KMS-11 (cell line): ENCODE data around the gene IER2.

Experiments
- H2AFZ ChIP-seq: fragments of 200-600 bp; sonication (generic); 2 replicates; pipeline ENCODE4 v1.6.1; 2016; ENCODE audit warnings: antibody characterized with exemption, mixed run types, low read depth
- H3K27ac ChIP-seq: fragments of 200-600 bp; sonication (generic); 2 replicates; pipeline ENCODE4 v1.6.1; 2016; ENCODE audit warnings: mild to moderate bottlenecking, mixed run types
- H3K27me3 ChIP-seq: fragments of 200-600 bp; sonication (generic); 2 replicates; pipeline ENCODE4 v1.6.1; 2017; ENCODE audit warnings: mild to moderate bottlenecking, low read depth, mixed run types, moderate library complexity; ENCODE audit not compliant: insufficient read depth
- H3K36me3 ChIP-seq: fragments of 200-600 bp; sonication (generic); 2 replicates; pipeline ENCODE4 v1.6.1; 2017; ENCODE audit warnings: mild to moderate bottlenecking, mixed run types; ENCODE audit not compliant: insufficient read depth
- H3K4me1 ChIP-seq: fragments of 200-600 bp; sonication (generic); 2 replicates; pipeline ENCODE4 v1.6.1; 2016; ENCODE audit warnings: mild to moderate bottlenecking, low read depth, mixed run types; ENCODE audit not compliant: poor library complexity, severe bottlenecking
- H3K4me2 ChIP-seq: fragments of 200-600 bp; sonication (generic); 2 replicates; pipeline ENCODE4 v1.7.0; 2016; ENCODE audit warnings: mild to moderate bottlenecking, mixed run types
- H3K4me3 ChIP-seq: fragments of 200-600 bp; sonication (generic); IDR thresholded peaks from 2 replicates; pipeline ENCODE4 v1.6.1; 2017; ENCODE audit warnings: low read depth, low read length, mixed read lengths; ENCODE audit not compliant: insufficient read depth
- H3K79me2 ChIP-seq: fragments of 200-600 bp; sonication (generic); 2 replicates; pipeline ENCODE4 v1.6.1; 2016; ENCODE audit warnings: low read depth, mixed run types; ENCODE audit not compliant: insufficient read depth
- H3K9ac ChIP-seq: fragments of 200-600 bp; sonication (generic); 2 replicates; pipeline ENCODE4 v1.6.1; 2016; ENCODE audit warnings: mild to moderate bottlenecking, mixed run types
- H4K20me1 ChIP-seq: fragments of 200-600 bp; sonication (generic); 2 replicates; pipeline ENCODE4 v1.6.1; 2016; ENCODE audit warnings: mild to moderate bottlenecking, mixed run types; ENCODE audit not compliant: insufficient read depth
- TF ChIP-seq, protein P1 (sequence below): fragments of 200-600 bp; sonication (generic); conservative IDR thresholded peaks from 2 replicates; pipeline ENCODE4 v1.6.1; 2017; ENCODE audit warnings: low read depth, mild to moderate bottlenecking, antibody characterized with exemption, low read length, moderate library complexity, mixed read lengths

IER2 gene

DNA sequence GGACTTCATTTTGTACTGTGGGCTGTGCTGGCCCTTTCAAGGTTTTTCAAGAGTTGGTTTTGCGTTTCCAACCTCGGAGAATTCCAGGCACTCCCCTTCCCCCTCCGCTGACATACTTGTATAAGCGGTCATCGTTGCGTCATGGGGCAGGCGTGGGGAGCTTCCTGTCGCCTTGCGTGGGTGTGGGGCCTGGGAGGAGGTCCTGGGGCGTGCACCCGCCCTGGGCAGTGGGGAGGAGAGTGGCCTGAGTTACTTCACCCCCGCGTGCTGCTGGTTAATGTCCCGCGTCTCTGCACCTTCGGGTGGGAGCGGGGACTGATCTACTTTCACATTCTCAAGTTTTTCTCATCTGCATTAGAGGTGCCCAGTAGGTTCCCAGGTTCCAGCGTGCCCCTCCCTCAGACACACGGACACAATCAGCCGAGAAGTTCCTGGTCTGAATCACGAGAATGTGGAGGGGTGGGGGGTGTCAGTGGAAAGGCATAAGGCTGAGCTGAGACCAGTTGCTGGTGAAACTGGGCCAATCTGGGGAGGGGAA, 4.1 kb downstream of the IER2 start:
- Histone ChIP-seq H4K20me1 (no peaks in the 10 kb centered on the region), H3K4me1 (peaks cover 24% of the 10 kb centered on the region), H3K4me2 (peak overlapping the region; percentile 100), H2AFZ (no peak overlapping the region), H3K9ac (peak overlapping the region; percentile 98), H3K79me2 (peaks cover 13% of the 10 kb centered on the region; the same call in 1 of the 2 replicates), H3K27ac (peak overlapping the region; percentile 96), H3K4me3 (no peak overlapping the region), H3K27me3 (no peaks in the 10 kb centered on the region; the same call in 1 of the 2 replicates), H3K36me3 (no peaks in the 10 kb centered on the region)
- TF ChIP-seq, protein P1, sequence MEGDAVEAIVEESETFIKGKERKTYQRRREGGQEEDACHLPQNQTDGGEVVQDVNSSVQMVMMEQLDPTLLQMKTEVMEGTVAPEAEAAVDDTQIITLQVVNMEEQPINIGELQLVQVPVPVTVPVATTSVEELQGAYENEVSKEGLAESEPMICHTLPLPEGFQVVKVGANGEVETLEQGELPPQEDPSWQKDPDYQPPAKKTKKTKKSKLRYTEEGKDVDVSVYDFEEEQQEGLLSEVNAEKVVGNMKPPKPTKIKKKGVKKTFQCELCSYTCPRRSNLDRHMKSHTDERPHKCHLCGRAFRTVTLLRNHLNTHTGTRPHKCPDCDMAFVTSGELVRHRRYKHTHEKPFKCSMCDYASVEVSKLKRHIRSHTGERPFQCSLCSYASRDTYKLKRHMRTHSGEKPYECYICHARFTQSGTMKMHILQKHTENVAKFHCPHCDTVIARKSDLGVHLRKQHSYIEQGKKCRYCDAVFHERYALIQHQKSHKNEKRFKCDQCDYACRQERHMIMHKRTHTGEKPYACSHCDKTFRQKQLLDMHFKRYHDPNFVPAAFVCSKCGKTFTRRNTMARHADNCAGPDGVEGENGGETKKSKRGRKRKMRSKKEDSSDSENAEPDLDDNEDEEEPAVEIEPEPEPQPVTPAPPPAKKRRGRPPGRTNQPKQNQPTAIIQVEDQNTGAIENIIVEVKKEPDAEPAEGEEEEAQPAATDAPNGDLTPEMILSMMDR, result no peak

DNA sequence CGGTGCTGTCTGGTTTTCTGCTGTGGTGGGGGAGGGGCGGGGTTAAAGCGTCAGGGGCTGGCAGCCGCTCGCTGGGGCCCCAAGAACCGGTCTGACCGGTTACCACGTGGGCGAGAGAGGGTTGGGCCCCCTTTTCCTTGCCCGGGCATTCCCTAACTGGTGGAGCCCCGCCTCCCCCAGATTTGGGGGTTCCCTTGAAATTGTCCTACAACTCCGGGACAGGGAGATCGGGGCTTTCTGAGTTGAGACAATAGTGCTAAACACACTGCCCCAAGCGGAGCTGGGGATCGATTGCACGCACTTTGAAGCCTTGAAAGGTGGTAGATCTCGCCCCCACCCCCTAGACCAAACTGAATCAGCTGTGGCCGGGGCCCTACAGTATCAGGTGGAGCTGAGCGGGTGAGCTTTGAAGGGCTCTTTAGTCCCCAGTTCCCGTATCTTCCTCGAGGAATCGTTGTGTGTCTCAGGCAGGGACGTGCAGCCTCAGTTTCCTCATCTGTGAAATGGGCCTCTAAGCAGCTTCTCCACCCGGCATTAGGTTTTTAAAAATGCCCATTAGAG, 4.8 kb downstream of the IER2 start:
- TF ChIP-seq, protein P1, result 0 out of 2 replicates have a peak, but pooled peaks have one; percentile 21
- Histone ChIP-seq H3K36me3 (no peaks in the 10 kb centered on the region), H3K27me3 (no peaks in the 10 kb centered on the region; the same call in 1 of the 2 replicates), H2AFZ (peak overlapping the region; percentile 16; the same call in 1 of the 2 replicates), H3K27ac (peak overlapping the region; percentile 96), H3K4me3 (no peak overlapping the region), H3K4me2 (peak overlapping the region; percentile 100), H3K79me2 (peaks cover 13% of the 10 kb centered on the region; the same call in 1 of the 2 replicates), H4K20me1 (no peaks in the 10 kb centered on the region), H3K9ac (peak overlapping the region; percentile 98; the same call in 1 of the 2 replicates), H3K4me1 (peaks cover 26% of the 10 kb centered on the region)

DNA sequence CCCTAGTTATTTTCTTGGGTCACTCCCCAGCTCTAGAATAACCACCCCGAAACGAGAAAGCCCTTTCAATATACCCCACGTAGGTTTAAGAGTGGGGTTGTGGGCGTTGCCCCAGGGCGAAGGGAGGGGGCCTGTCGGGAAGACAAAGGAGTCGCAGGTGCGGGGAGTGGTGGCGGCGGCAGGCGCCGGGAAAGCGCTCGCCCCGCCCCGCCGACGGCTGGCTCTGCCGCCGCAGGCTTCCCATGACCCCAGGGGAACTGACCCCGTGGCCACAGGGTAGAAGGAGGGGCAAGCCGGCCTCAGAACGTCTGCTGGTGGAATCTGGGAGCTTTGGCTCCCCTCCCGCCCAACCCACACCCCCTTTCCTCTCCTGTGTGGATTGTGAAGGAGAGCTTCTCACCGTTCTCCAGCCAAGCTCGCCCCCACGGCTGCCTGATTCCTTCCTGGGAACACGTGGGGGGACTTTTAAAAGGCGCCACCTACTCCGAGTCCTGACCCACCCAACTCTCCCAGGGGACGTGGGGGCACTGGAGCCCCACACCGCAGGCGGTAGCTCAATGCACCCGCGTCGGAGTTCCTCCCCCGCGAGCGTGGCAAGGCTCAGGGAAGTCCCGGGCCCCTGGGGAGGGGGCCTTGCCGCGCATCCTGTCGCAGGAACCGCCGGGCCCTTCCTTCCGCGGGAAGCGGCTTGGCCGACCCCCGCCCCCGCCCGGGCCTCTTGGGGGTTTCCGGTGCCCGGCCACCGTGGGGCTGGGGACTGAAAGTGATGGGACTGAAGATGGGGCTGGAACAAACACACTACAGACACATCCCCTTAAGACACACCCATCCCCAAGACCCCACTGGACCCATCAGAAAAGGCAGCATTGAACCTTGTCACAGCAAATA, 5.5 kb downstream of the IER2 start:
- Histone ChIP-seq H3K36me3 (no peaks in the 10 kb centered on the region), H3K4me3 (no peak overlapping the region), H2AFZ (peak overlapping the region; percentile 27; the same call in 1 of the 2 replicates), H3K27ac (peak overlapping the region; percentile 96), H3K27me3 (no peaks in the 10 kb centered on the region; the same call in 1 of the 2 replicates), H3K79me2 (peaks cover 13% of the 10 kb centered on the region; the same call in 1 of the 2 replicates), H3K4me2 (peak overlapping the region; percentile 100), H3K4me1 (peaks cover 26% of the 10 kb centered on the region), H4K20me1 (no peaks in the 10 kb centered on the region), H3K9ac (peak overlapping the region; percentile 98; the same call in 1 of the 2 replicates)
- TF ChIP-seq, protein P1, result 0 out of 2 replicates have a peak, but pooled peaks have one; percentile 2

DNA sequence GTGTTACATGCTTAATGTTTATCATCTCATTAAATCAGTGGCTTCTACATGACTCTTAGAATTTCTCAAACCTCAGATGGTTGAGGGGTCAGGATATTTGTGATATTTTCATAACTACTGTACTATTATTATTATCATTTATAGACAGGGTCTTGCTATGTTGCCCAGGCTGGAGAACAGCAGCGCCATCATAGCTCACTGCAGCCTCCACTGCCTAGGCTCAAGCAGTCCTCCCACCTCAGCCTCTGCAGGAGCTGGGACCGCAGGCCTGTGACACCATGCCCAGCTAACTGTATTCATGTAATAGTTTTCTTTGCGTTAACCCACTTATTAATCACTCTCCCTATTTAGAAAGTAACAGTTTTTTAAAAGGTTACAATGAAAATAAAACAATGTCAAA, 9.5 kb downstream of the IER2 start:
- Histone ChIP-seq H3K79me2 (no peaks in the 10 kb centered on the region), H3K4me2 (no peak overlapping the region), H3K36me3 (no peaks in the 10 kb centered on the region), H2AFZ (no peak overlapping the region), H3K27me3 (no peaks in the 10 kb centered on the region; the same call in 1 of the 2 replicates), H3K4me1 (peaks cover 61% of the 10 kb centered on the region), H3K27ac (no peak overlapping the region), H3K9ac (no peak overlapping the region), H3K4me3 (no peak overlapping the region), H4K20me1 (no peaks in the 10 kb centered on the region)
- TF ChIP-seq, protein P1, result no peak
